Measurements from ENCODE around the gene NFATC2IP. TPM values are rescaled to one million over a fixed set of nuclear protein-coding genes. Genes with fewer than 3 reads are reported as not detected.

The NFATC2IP gene
- total and polyA plus RNA-seq, 2 of the 4 experiments (the other 2 are of a cell fraction), result 10.0 to 29.1 TPM

DNA sequence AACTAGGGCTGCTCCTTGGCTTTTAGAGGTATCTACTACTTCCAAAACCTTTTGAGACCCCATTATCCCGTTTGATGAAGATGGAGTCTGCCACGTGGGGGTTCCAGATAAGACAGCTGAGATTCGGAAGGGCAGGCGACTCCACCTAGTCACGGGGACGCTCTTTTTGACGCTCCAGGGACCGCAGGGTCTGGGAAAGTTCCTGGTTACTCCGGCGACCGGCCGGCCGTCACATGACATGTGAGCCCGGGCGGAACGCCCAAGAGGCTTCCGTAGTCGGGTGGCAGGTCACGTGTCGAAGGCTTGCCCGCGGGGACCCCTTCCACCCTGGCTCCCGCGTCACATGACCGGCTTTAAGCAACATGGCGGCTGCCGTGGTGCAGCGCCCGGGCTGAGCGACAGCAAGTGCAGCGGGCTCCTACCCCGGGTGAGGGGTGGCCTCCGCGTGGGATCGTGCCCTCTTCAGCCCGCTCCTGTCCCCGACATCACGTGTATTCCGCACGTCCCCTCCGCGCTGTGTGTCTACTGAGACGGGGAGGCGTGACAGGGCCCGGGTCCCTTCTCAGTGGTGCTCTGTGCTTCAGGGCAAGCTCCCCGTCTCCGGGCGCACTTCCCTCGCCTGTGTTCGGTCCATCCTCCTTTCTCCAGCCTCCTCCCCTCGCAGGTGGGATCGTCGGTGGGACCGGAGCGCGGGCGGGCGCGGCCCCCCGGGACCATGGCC, 23.9 kb downstream of the NFATC2IP start, which contains the start of gene SPNS1 (continued):
- TF ChIP-seq BHLHE40 (IDR thresholded peaks at IDR 0.05; ENCODE audit: low read depth, low read length) (peak; percentile 91), MAFK (IDR thresholded peaks at IDR 0.05; ENCODE audit: low read depth, low read length) (no peak), FOS (IDR thresholded peaks at IDR 0.05; ENCODE audit: low read depth, low read length) (peak; percentile 89)

DNA sequence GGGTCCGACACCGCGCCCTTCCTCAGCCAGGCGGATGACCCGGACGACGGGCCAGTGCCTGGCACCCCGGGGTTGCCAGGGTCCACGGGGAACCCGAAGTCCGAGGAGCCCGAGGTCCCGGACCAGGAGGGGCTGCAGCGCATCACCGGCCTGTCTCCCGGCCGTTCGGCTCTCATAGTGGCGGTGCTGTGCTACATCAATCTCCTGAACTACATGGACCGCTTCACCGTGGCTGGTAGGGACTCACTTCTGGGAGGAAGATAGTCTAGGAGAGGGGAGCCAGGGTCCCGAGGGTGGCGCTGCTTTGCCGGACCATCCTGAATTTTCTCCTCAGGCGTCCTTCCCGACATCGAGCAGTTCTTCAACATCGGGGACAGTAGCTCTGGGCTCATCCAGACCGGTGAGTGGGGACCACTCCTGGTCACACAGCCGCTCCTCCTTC, 24.4 kb downstream of the NFATC2IP start:
- Histone ChIP-seq H3K9ac (ENCODE audit: low read depth, low read length) (peak overlapping the region; percentile 85), H4K20me1 (ENCODE audit: insufficient read depth, low read length) (0 out of 2 replicates have a peak, but pooled peaks cover 3% of the 10 kb centered on the region), H3K4me1 (ENCODE audit: control insufficient read depth, insufficient read depth, low read length) (no peaks in the 10 kb centered on the region), H3K9me1 (ENCODE audit: insufficient read depth, low read length) (peaks cover 7% of the 10 kb centered on the region), H4K8ac (ENCODE audit: low read depth in 2 of 2, low read length in 2 of 2) (peak overlapping the region; percentile 88 to 97; a peak in 3 of 4 replicates), H2BK5ac (ENCODE audit: low read depth, low read length, poor library complexity, severe bottlenecking) (no peak overlapping the region), H2BK20ac (ENCODE audit: low read depth, low read length) (no peak overlapping the region), H2AK5ac (ENCODE audit: low read depth, low read length) (no peak overlapping the region), H2AK9ac (replicated peaks; ENCODE audit: low read depth, low read length, poor library complexity) (peak overlapping the region; percentile 84), H3K18ac (ENCODE audit: low read depth, low read length) (no peak overlapping the region), H2AFZ (replicated peaks; ENCODE audit: low read length, poor library complexity) (peak overlapping the region; percentile 100), H3K4me3 (ENCODE audit: insufficient read depth, low read depth, low read length) (peak overlapping the region; percentile 75), H4K5ac (ENCODE audit: low read depth, low read length) (peak overlapping the region; percentile 66; the same call in 1 of the 2 replicates), H3K9me3 (ENCODE audit: control insufficient read depth, insufficient read depth, low read length) (no peaks in the 10 kb centered on the region), H4K91ac (ENCODE audit: insufficient read depth, low read depth, low read length) (peak overlapping the region; percentile 25; the same call in 1 of the 2 replicates), H3K79me1 (ENCODE audit: low read depth in 1 of 2, low read length in 2 of 2) (peaks cover 17 to 41% of the 10 kb centered on the region in 2 experiments), H3K36me3 (ENCODE audit: control insufficient read depth, insufficient read depth, low read length) (peaks cover 12% of the 10 kb centered on the region), H3K27me3 (ENCODE audit: control insufficient read depth, insufficient read depth, low read length) (no peaks in the 10 kb centered on the region), H3K23ac (ENCODE audit: low read depth, low read length) (no peak overlapping the region), H3K14ac (replicated peaks; ENCODE audit: low read depth, low read length) (no peak overlapping the region), H3K27ac (ENCODE audit: insufficient read depth, low read length) (peak overlapping the region; percentile 76), H3K56ac (ENCODE audit: extremely low read depth, insufficient read depth, low read length) (no peak overlapping the region), H3K4me2 (ENCODE audit: low read depth, low read length) (peak overlapping the region; percentile 90), H2BK15ac (ENCODE audit: low read depth, low read length) (no peak overlapping the region), H2BK120ac (ENCODE audit: low read depth, low read length) (no peak overlapping the region), H3K4ac (ENCODE audit: low read depth, low read length) (peak overlapping the region; percentile 62; the same call in 1 of the 2 replicates)
- ATAC-seq (ENCODE audit: low read depth) (peak; percentile 13), DNase-seq (no peak)
- no TSS peak for BruUV-seq (replicated peaks)
- in situ Hi-C loops (cut with MboI; ENCODE audit: low sequenced_read_pairs) (no loop called here), intact Hi-C loops (cut with micrococcal nuclease) (loop anchor here (10.0 kb wide), 1 partner anchor 750 kb away; no protein-coding TSS in a partner anchor), dilution Hi-C loops (cut with HindIII; ENCODE audit: low sequenced_read_pairs, unreplicated experiment) (no loop called here)
- WGBS, 2 experiments (ENCODE audit: extremely low coverage in 2 of 2, insufficient read length in 1 of 2), result 6% methylated on average over 5 of the region's 30 CpGs; no CpG with 5 or more reads in 1 of the 2 experiments
- ChIA-PET CTCF (interaction anchor here (0.6 kb wide), 1 partner anchor 161 kb away, joined by 3 read pairs; no protein-coding TSS in a partner anchor), POLR2A (ENCODE audit: unreplicated experiment) (no interaction called here)
- TF ChIP-seq MAZ (IDR thresholded peaks at IDR 0.05; ENCODE audit: borderline replicate concordance, low read depth, low read length) (no peak), MAFK (IDR thresholded peaks at IDR 0.05; ENCODE audit: low read depth, low read length) (no peak), POLR2A (IDR thresholded peaks at IDR 0.05; ENCODE audit: low read depth, low read length) (no peak), RAD21 (IDR thresholded peaks at IDR 0.05; ENCODE audit: low read length) (no peak), CEBPB (IDR thresholded peaks at IDR 0.05; ENCODE audit: low read depth, low read length) (no peak), MXI1 (IDR thresholded peaks at IDR 0.05; ENCODE audit: borderline replicate concordance, low read depth, low read length) (no peak), BHLHE40 (IDR thresholded peaks at IDR 0.05; ENCODE audit: low read depth, low read length) (no peak), FOS (IDR thresholded peaks at IDR 0.05; ENCODE audit: low read depth, low read length) (no peak), NFE2L2 (IDR thresholded peaks at IDR 0.05; ENCODE audit: low read depth, low read length) (no peak), CHD1 (IDR thresholded peaks at IDR 0.05; ENCODE audit: low read depth, low read length) (no peak; the same call in 1 of the 2 replicates), RCOR1 (IDR thresholded peaks at IDR 0.05; ENCODE audit: insufficient replicate concordance, low read length) (no peak), RFX5 (IDR thresholded peaks at IDR 0.05; ENCODE audit: low read depth, low read length) (no peak), SMC3 (IDR thresholded peaks at IDR 0.05; ENCODE audit: low read depth, low read length) (no peak)
- TF ChIP-seq, protein P1, sequence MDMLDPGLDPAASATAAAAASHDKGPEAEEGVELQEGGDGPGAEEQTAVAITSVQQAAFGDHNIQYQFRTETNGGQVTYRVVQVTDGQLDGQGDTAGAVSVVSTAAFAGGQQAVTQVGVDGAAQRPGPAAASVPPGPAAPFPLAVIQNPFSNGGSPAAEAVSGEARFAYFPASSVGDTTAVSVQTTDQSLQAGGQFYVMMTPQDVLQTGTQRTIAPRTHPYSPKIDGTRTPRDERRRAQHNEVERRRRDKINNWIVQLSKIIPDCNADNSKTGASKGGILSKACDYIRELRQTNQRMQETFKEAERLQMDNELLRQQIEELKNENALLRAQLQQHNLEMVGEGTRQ (IDR thresholded peaks at IDR 0.05; ENCODE audit: low read depth, low read length), result no peak
